Gastroesophageal sphincter (tissue), 2 donors: ENCODE results near the gene MXRA8.

ENCODE experiments used
- POLR2A ChIP-seq, 2 donors: fragments of 450-650 bp; IDR thresholded peaks; one replicate each; pipeline ENCODE4 v1.6.1; 2017; ENCODE audit warnings: antibody characterized with exemption in 2 of 2, mild to moderate bottlenecking in 2 of 2, moderate library complexity in 1 of 2
- POLR2AphosphoS5 ChIP-seq: sonication (generic); formaldehyde crosslinking; IDR thresholded peaks from one replicate; pipeline ENCODE4 v1.6.1; 2017; ENCODE audit warnings: antibody characterized with exemption

GRCh38 chr1:1307261-1307922, 51.0 kb downstream of the MXRA8 start:
- TF ChIP-seq POLR2A (IDR thresholded peaks at IDR 0.05) = peak; percentile 43 to 52
- no peak for TF ChIP-seq POLR2AphosphoS5
